MCF 10A (cell line): ENCODE measurements around the gene EVX1. TPM values are rescaled to one million over a fixed set of nuclear protein-coding genes. Genes with fewer than 3 reads are reported as not detected.

Experiments
- BruUV-seq: library from RNA; stranded (reverse); fragments of 400-500 nt; replicated peaks from 2 replicates; lab custom pipeline; 2021; lab: Mats Ljungman, UMichigan
- CTCF ChIA-PET: fragments of 300-600 bp; sonication (Branson Sonifier 250); formaldehyde crosslinking; extraction: SDS; loops from one replicate; lab custom pipeline; 2021; ENCODE audit warnings: antibody characterized with exemption, inconsistent platforms; lab: Yijun Ruan, JAX
- POLR2A ChIA-PET: fragments of 300-600, 350-650 bp; sonication (Branson Sonifier 250); formaldehyde crosslinking; extraction: SDS; loops from one replicate; lab custom pipeline; 2020; ENCODE audit warnings: antibody characterized with exemption, inconsistent platforms; lab: Yijun Ruan, JAX
- DNase-seq: peaks from one replicate; pipeline ENCODE4 v3.0.0-alpha.2; 2018; ENCODE audit not compliant: unreplicated experiment
- H3K27ac Mint-ChIP-seq: one replicate; pipeline ENCODE4 v1.8.0; 2022; ENCODE audit warnings: mild to moderate bottlenecking, low read depth, mixed read lengths; ENCODE audit not compliant: unreplicated experiment
- H3K27me3 Mint-ChIP-seq: one replicate; pipeline ENCODE4 v1.8.0; 2022; ENCODE audit warnings: mixed read lengths; ENCODE audit not compliant: insufficient read depth, unreplicated experiment
- H3K36me3 Mint-ChIP-seq: one replicate; pipeline ENCODE4 v1.8.0; 2022; ENCODE audit warnings: mild to moderate bottlenecking, moderate library complexity, mixed read lengths; ENCODE audit not compliant: insufficient read depth, unreplicated experiment
- H3K4me1 Mint-ChIP-seq: one replicate; pipeline ENCODE4 v1.8.0; 2022; ENCODE audit warnings: mixed read lengths; ENCODE audit not compliant: insufficient read depth, unreplicated experiment
- H3K4me3 Mint-ChIP-seq: one replicate; pipeline ENCODE4 v1.8.0; 2022; ENCODE audit warnings: mild to moderate bottlenecking, moderate library complexity, mixed read lengths; ENCODE audit not compliant: unreplicated experiment
- H3K9me3 Mint-ChIP-seq: one replicate; pipeline ENCODE4 v1.8.0; 2022; ENCODE audit warnings: mixed read lengths; ENCODE audit not compliant: unreplicated experiment
- CTCF ChIP-seq: fragments of 200-600 bp; IDR thresholded peaks from one replicate; pipeline ENCODE4 v1.8.0; 2022; ENCODE audit warnings: antibody characterized with exemption, mild to moderate bottlenecking; ENCODE audit not compliant: unreplicated experiment
- intact Hi-C: fragments of 100-400 bp; cut with micrococcal nuclease; formaldehyde crosslinking; loops from 2 replicates; pipeline ENCODE4 v1.14.1; 2022
- total RNA-seq: library from RNA; stranded (reverse); gene quantifications from 2 replicates; pipeline ENCODE4 v1.2.3, GENCODE V29; 2022

The EVX1 gene
- total RNA-seq, 1 experiment from 2014 or later: not detected

DNA sequence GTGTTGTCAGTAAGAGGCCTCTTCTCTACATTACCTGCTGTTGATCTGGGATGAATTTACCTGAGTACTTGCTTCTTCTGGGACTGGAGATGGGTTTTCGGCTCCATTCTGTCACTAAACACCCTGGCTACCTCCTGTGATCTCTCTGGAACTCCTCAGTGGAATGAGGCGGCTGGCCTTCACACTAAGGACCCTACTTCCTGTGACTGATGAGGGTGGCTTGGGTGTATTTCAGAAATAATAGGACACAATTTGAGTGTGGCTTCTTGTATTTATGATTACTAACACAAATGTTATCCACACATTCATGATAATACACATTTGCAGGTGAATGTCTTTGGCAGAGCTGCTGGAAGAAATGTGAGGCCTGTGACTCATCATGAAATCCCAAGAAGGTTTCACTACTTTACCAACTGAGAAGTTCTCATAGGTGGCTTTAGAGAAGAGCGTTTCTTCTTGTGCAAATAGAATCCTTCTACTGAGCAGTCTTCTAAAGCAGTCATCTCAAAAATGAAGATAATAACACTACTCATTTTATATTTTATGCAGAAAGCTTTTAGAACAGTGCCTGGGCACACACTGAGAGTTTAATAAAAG lies 21.3 kb upstream of the EVX1 start:
- Mint-ChIP-seq H3K27me3 (no peaks in the 10 kb centered on the region), H3K36me3 (no peaks in the 10 kb centered on the region), H3K4me3 (no peak overlapping the region), H3K9me3 (no peaks in the 10 kb centered on the region), H3K27ac (no peak overlapping the region), H3K4me1 (peaks cover 7% of the 10 kb centered on the region)
- no peak for TF ChIP-seq CTCF
- BruUV-seq: no TSS peak
- intact Hi-C loops: no loop called here
- ChIA-PET POLR2A (no interaction called here), CTCF (interaction anchor here (1.5 to 3.2 kb wide), 2 partner anchors 11 to 357 kb away, joined by 7 to 22 read pairs; no protein-coding TSS in a partner anchor)
- DNase-seq: peak; percentile 23

DNA sequence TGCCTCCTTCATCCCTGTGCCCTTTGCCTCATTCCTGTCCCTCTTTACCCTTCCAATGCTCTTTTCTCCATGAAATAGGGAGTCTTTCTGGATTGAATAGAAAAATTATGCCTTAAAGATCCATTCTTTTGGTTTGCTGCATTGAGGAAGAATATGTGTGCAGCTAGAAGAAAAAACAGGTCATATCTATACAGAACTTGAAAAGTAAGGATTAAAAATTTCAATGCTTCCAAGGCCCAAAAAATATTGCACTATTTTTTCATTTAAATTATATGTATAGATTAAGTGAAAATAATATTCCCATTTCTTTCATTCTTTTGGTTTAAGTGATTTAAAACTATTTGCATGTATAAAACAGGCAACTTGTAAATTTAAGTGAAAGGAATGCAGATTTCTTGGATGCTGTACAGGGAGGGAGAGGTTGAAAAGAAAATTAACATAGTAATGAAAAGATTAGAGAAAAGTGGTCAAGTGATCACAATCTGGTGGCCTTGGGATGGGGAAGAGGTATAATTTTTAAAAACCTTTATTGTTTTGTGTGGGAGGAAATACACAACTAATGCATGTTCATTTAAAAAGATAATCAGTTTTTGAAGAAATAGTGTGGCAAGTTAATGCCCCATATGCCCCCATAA lies 18.5 kb upstream of the EVX1 start:
- Mint-ChIP-seq H3K27ac (no peak overlapping the region), H3K36me3 (no peaks in the 10 kb centered on the region), H3K27me3 (no peaks in the 10 kb centered on the region), H3K4me1 (peaks cover 7% of the 10 kb centered on the region), H3K4me3 (no peak overlapping the region), H3K9me3 (no peaks in the 10 kb centered on the region)
- ChIA-PET POLR2A (no interaction called here), CTCF (interaction anchor here (0.6 to 3.2 kb wide), 4 partner anchors 14 to 344 kb away, joined by 3 to 22 read pairs (median 4); partner anchors contain the start of gene EVX1)
- BruUV-seq: no TSS peak
- DNase-seq: no peak
- intact Hi-C loops: no loop called here
- TF ChIP-seq CTCF: no peak

DNA sequence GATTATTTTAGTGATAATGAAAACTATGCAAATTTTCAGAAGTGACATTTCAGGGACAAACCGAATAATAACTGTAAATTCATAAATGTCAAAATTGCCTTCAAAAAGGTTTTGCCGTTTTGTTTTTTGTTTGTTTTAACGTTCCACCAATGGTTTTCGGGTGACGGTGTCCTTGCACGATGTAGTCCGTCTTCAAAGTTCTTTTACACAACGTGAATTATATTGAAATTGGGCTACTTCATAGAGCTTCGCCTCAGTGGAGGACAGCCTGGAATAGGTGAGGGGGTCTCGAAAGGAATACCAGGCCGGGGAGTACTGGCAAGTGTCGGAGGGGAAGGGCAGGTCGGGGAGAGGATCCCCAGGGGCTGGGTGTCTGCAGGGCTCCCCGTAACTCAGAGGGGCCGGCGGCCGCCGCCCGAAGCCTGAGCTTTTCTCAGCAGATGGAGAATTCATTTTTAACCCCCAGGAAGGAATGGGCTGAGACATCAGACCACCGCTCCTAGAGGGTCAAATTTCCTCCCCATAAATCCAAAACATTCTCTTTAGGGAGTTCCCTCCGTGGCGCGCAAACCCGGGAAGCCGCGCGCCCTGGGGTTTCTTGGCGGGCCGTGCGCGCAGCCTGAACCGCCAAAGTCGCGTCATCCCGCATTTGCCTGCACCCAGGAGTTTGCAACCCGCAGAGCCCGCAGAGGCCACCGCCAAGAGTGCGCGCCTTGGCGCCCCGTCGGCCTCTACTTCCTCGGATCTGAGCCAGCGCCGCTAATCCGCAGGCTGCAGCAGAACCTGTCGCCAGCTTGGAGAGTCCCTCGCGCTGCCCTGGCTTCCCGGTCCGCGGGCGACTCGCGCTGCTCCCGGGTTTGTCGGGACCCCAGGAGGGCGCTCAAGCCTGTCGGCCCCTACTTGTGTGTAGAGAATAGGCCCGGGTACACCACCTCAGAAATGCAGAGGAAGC lies 17.3 kb upstream of the EVX1 start:
- no TSS peak for BruUV-seq
- H3K4me1 Mint-ChIP-seq: peaks cover 7% of the 10 kb centered on the region
- no peaks in the 10 kb centered on the region for H3K9me3 Mint-ChIP-seq
- H3K27ac Mint-ChIP-seq: no peak overlapping the region
- intact Hi-C loops: no loop called here
- H3K27me3 Mint-ChIP-seq: no peaks in the 10 kb centered on the region
- TF ChIP-seq CTCF: no peak
- H3K36me3 Mint-ChIP-seq: no peaks in the 10 kb centered on the region
- no peak overlapping the region for H3K4me3 Mint-ChIP-seq
- DNase-seq: no peak
- POLR2A ChIA-PET: interaction anchor here (0.7 kb wide), 2 partner anchors 345 to 836 kb away, joined by 3 read pairs; no protein-coding TSS in a partner anchor
- CTCF ChIA-PET: interaction anchor here (0.6 to 1.0 kb wide), 4 partner anchors 10 to 119 kb away, joined by 4 to 5 read pairs (median 4); no protein-coding TSS in a partner anchor

DNA sequence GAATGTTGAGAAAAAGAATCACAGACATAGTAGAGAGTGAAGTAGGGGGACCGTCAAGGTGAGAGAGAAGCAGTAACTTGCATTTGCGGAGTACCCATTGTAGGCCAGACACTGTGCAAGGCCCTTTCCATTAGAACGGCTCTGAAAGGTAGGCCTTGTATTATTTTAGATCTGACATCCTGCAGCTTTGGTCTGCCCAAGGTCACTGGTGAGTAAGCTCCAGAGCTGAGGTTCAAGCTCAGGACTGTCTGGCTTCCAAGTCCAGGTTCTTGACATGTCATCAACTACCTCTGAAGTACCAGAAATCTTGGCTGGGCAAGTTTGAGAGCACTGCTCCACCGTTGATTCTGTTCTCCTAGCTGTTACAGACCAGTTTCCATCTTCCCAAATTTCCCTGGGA lies 13.2 kb upstream of the EVX1 start:
- BruUV-seq: no TSS peak

More for the DNA sequence above, 13.2 kb upstream of the EVX1 start:
- ChIA-PET CTCF (no interaction called here), POLR2A (no interaction called here)
- no peak for DNase-seq
- no peaks in the 10 kb centered on the region for H3K36me3 Mint-ChIP-seq
- no peaks in the 10 kb centered on the region for H3K27me3 Mint-ChIP-seq
- H3K9me3 Mint-ChIP-seq: no peaks in the 10 kb centered on the region
- H3K4me3 Mint-ChIP-seq: no peak overlapping the region
- TF ChIP-seq CTCF: no peak
- no peak overlapping the region for H3K27ac Mint-ChIP-seq
- intact Hi-C loops: no loop called here
- no peaks in the 10 kb centered on the region for H3K4me1 Mint-ChIP-seq
